ENCODE measurements around the gene SNAP25.

DNA sequence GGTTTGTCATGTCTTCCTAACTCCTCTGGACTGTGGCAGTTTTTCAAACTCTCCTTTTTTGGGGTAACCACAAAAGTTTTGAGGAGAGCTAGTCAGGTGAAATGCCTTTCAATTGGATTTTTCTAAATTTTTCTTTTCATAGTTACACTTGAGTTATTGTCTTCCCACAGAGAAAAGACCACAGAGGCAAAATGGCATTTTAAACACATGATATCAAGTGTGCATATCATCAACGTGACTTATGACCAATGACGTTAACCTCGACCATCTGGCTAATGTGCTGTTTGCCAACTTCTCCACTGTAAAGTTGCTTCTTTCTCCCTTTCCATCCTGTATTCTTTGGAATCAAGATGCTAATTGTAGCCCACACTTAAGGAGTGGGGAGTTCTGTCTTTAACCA, 41.3 kb upstream of the SNAP25 start:
- no peak for TF ChIP-seq GABPA (IDR thresholded peaks at IDR 0.05; ENCODE audit: low read depth)
- TF ChIP-seq, protein P1, sequence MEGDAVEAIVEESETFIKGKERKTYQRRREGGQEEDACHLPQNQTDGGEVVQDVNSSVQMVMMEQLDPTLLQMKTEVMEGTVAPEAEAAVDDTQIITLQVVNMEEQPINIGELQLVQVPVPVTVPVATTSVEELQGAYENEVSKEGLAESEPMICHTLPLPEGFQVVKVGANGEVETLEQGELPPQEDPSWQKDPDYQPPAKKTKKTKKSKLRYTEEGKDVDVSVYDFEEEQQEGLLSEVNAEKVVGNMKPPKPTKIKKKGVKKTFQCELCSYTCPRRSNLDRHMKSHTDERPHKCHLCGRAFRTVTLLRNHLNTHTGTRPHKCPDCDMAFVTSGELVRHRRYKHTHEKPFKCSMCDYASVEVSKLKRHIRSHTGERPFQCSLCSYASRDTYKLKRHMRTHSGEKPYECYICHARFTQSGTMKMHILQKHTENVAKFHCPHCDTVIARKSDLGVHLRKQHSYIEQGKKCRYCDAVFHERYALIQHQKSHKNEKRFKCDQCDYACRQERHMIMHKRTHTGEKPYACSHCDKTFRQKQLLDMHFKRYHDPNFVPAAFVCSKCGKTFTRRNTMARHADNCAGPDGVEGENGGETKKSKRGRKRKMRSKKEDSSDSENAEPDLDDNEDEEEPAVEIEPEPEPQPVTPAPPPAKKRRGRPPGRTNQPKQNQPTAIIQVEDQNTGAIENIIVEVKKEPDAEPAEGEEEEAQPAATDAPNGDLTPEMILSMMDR (IDR thresholded peaks at IDR 0.05; ENCODE audit: insufficient read depth, low read length), result no peak
- no peak for TF ChIP-seq POLR2AphosphoS5 (IDR thresholded peaks at IDR 0.05; ENCODE audit: low read depth)
- TF ChIP-seq, protein P2, sequence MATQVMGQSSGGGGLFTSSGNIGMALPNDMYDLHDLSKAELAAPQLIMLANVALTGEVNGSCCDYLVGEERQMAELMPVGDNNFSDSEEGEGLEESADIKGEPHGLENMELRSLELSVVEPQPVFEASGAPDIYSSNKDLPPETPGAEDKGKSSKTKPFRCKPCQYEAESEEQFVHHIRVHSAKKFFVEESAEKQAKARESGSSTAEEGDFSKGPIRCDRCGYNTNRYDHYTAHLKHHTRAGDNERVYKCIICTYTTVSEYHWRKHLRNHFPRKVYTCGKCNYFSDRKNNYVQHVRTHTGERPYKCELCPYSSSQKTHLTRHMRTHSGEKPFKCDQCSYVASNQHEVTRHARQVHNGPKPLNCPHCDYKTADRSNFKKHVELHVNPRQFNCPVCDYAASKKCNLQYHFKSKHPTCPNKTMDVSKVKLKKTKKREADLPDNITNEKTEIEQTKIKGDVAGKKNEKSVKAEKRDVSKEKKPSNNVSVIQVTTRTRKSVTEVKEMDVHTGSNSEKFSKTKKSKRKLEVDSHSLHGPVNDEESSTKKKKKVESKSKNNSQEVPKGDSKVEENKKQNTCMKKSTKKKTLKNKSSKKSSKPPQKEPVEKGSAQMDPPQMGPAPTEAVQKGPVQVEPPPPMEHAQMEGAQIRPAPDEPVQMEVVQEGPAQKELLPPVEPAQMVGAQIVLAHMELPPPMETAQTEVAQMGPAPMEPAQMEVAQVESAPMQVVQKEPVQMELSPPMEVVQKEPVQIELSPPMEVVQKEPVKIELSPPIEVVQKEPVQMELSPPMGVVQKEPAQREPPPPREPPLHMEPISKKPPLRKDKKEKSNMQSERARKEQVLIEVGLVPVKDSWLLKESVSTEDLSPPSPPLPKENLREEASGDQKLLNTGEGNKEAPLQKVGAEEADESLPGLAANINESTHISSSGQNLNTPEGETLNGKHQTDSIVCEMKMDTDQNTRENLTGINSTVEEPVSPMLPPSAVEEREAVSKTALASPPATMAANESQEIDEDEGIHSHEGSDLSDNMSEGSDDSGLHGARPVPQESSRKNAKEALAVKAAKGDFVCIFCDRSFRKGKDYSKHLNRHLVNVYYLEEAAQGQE (IDR thresholded peaks at IDR 0.05; ENCODE audit: insufficient replicate concordance, low read depth), result no peak

Measured in HL-60 (cell line).